SIG-M5 treated with dmso at 0.1 percent for 504 hours (cell line): ENCODE data around the gene TTI1.

Source experiments
- DNase-seq: peaks from one replicate; lab custom pipeline; 2025; ENCODE audit not compliant: unreplicated experiment; lab: John Stamatoyannopoulos, UW

The TTI1 gene

DNA sequence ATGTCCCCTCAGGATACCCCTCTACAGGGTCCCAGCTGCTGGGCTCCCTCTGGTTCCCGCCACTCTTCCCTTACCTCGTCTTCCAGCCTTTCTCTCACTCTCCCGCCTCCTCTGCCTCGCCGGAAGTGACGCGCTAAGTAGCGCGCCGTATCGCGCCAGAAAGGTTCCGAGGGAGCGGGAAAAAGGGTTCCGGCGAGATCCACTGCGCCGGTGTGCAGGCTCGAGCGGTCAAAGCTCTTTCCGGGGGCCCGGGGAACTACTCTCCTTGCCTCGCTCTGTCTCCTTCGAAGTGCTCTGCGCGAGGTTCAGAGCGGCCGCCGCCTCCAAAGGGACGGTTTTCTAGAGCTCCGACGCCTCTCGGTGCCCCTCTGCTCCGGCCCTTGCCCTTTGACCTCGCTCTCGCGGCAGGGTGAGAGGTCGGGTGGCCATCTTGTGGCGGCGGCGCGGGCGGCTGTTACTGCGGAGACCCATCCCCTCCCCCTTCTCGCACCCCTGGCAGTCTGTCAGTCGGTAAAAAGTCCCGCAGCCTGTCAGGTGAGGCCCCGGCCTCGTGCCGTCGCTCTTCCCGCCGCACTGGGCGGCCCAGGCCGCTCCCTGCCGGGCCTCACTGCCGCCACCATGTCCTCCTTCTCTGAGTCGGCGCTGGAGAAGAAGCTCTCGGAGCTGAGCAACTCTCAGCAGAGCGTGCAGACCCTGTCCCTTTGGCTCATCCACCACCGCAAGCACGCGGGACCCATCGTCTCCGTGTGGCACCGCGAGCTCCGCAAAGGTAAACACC, at the start of gene TTI1, which contains the start of gene RPRD1B:
Gene TTI1, minus strand, starts transcription at position 127 of the 778 bp plus-strand sequence. CDS start 19,640 bp downstream, outside the sequence.
Gene RPRD1B, plus strand, starts transcription at position 417 of the 778 bp plus-strand sequence. Its CDS starts 202 bp downstream, at position 619.
- DNase-seq, result peak; percentile 90

DNA sequence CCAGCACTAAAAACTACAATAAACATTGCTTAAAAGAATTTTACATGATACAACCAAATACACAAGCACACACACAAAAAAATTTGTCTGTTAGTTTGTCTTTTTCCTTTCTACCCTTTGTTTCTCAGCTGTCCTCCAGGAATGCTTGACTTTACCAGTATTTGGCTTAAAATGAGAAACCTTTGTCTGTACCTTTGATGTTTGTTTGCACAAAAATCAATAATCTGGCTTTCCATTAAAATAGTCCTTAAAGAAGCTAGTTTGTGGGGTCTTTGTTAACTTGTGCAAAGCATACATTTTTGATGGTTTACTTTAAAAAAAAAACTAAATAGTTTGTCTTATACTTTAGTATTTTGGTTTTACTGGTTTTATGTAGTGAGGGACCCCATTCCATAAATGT, 49.6 kb upstream of the TTI1 start:
- DNase-seq, result no peak

DNA sequence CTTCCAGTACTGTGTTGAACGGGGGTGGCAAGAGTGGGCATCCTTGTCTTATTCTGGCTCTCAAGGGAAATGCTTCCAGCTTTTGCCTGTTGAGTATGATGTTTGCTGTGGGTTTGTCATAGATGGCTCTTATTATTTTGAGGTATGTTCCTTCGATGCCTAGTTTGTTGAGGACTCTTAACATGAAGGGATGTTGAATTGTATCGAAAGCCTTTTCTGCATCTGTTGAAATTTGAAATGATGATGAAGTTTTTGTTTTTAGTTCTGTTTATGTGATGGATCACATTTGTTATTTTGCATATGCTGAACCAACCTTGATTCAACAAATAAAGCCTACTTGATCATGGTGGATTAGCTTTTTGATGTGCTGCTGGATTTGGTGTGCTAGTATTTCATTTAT, 48.3 kb upstream of the TTI1 start:
- DNase-seq, result no peak

- no peak for DNase-seq
These were observed 46.1 kb upstream of the TTI1 start for GRCh38 chr20:38079353-38079752.

GRCh38 chr20:38078084-38078483, 44.8 kb upstream of the TTI1 start:
- no peak for DNase-seq

GRCh38 chr20:38076548-38076947, 43.3 kb upstream of the TTI1 start:
- no peak for DNase-seq

- DNase-seq, result no peak
These were observed 42.1 kb upstream of the TTI1 start for GRCh38 chr20:38075161-38075998.

- DNase-seq, result peak; percentile 49
These were observed 40.2 kb upstream of the TTI1 start for GRCh38 chr20:38073307-38074071.

DNA sequence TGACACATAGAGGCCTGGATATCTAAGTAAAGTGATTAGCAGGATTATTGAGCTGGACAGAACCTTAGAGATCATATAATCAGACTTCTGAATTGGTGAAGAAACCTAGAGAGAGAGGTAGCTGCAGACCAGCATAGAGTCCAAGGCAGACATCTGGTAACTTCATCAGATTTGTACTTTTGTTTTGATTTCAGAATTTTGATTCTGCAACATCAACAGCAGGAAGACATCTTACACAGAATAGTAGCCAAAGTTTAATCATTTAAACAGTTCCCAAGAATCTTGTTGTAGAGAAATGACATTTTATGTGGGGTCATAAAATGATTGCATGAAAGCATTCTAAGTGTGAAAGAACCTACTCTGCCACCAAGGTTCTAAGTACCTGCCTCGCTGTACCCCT, 39.6 kb upstream of the TTI1 start:
- no peak for DNase-seq

DNA sequence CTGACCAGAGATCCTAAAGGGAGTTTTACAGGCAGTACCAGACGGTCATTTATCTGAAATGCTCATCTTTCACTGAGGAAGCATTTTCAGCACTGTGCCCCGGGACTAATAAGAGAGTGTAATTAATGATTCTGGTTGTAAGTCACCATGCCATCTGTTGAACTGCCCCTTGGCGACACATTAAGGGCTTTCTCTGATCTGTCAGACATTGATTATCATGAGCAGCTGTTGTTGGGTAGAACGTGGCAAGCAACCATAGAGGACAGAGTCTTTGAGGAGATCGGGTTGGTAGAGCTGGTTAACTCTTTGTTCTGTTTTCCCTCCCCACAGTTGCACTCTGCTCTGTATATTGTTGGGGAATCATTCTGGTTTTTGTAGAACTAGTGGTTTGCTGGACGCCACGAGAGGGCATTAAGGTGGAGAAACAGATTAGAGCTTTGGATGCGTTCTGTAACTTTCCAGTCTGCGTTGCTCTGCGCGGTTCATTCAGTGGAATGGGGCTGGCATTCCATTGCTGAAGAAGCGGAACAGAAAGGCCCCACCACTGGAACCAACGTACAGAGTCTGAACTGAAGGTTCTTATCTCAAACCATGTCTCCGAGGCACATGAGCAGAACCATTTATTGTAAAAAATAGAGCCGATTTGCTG, 34.6 kb upstream of the TTI1 start:
- DNase-seq, result no peak

DNA sequence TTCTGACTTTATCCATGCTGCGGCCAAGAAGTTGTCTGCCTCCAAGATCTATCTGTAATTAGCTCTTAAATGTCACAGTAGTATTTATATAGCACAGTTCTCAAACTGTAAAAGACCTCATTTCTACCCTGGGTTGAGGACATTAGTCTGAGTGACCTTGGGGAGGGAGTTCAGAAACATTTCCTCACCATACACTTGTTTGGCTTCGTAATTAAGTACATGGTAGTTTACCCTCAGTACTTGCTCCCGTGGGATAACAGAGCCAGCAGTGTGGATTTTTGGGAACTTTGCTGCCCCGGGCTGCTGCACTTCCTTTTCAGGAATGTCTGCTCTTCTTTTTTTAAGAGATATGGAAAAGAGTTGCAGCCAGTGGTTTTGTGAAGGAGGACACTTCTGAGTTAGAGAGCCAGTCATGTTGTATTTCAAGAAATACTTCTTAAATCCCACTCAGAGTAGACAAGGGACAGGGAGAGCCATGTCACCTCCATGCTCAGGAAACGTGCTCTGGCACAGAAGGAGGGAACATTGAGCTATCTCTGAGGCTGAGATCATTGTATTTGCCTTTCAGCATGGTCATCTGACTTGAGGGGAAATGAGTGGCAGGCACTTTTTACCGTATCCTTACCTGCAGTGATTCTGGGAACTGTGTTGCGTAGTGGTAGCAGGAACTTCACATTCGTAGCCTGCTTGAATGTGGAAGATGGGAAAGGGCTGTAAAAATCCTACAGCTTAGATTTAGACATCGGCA, 33.9 kb upstream of the TTI1 start:
- DNase-seq, result no peak

DNA sequence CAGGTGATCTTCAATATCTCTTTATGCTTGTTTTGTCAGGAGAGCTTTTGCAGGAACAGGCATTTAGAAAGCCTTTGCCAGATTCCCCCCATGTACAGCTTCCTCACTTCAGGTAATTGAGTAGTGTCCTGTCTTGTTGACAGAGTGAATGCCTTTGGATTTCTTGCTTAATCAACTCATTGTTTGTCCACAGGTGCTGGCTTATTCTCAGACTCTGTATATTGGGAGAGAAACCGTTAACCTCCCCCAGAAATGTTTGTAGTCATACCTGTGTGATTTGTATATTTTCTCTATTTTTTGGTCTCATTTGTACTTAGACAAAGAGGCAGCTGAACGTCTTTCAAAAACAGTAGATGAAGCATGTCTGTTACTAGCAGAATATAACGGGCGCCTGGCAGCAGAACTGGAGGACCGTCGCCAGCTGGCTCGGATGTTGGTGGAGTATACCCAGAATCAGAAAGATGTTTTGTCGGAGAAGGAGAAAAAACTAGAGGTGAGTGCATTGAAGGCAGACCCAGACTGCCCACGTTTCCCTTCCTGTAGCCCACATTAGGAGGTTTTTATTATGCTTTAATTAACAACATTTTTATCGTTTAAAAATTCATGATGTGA, 32.6 kb upstream of the TTI1 start:
- DNase-seq, result no peak

GRCh38 chr20:38063911-38064530, 30.8 kb upstream of the TTI1 start:
- no peak for DNase-seq

GRCh38 chr20:38062890-38063289, 29.6 kb upstream of the TTI1 start:
- no peak for DNase-seq

GRCh38 chr20:38061109-38061508, 27.9 kb upstream of the TTI1 start:
- no peak for DNase-seq

DNA sequence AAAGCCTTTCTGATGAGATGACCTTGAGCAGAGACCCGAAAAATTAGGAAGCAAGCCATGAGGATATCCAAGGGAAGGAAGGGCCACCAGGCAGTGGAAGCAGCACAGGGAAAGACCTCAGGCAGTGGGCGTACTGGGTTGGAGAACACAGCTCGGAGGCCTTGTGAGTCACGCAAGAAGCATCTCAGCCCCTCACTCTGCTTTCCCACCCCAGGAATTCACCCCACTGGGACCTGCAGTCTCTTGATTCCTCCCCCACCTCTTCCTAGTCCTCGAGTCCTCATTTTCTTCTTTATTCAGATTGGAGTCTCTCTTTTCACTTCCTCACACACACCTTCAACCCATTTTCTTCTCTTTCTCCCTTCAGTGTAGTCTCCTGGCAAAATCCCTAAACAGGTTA, 27.3 kb upstream of the TTI1 start:
- DNase-seq, result no peak

DNA sequence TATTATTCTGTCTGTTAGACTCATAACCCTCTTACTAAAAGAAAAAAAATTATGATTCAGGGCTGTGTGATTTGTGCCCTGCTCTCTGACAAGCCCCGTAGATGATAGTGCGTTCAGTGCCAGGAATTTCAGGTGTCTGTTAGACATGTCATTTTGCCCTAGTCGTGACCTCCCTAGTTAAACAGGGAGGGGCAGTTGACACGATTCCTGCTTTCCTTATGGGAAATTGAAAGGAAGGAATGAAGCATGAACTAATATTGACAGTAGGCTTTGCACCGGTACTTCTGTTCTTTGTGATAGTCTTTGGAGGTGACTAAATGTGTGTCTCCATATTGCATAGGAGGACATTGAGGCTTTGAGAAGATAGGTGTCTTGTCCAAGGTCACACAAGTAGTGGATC, 26.6 kb upstream of the TTI1 start:
- no peak for DNase-seq

DNA sequence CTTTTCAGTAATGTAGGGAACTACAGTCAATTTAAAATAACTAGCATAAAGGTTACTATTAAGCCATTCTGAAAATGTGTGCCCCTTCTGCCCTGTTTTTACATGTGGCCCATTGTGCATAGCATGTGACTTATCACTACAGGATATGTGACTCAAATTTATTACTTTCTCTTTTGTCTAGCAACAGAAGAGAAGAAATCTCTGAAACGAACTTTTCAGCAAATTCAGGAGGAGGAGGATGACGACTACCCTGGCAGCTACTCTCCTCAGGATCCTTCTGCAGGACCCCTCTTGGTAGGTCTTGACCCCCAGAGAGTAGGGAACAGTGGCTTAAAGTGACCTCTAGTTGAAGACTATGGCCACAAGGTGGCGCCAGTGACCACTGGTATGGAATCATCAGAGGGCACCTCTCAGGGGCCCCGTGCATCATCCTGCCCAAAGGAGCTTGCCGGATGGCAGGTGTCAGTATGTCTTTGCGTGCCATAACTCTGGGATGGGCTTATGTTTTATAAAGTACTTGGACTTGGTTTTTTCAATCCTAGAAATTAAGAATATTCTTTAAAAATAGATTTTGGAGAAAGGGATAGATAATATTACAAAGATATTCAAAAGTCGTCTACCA, 24.2 kb upstream of the TTI1 start:
- peak; percentile 45 for DNase-seq

GRCh38 chr20:38055848-38056247, 22.6 kb upstream of the TTI1 start:
- no peak for DNase-seq
